Fibroblast of pulmonary artery (primary cell): Measurements from ENCODE around the gene SMAD3.

Source experiments
- DNase-seq: peaks from one replicate; pipeline ENCODE4 v3.0.0-alpha.2; 2010; ENCODE audit warnings: low read depth
- H3K4me3 ChIP-seq: replicated peaks from 2 replicates; pipeline ENCODE4 v1.5.1; 2011; ENCODE audit warnings: low read depth, mild to moderate bottlenecking, control low read depth, low read length, moderate library complexity
- CTCF ChIP-seq: IDR thresholded peaks from 2 replicates; pipeline ENCODE4 v1.5.1; 2011; ENCODE audit warnings: mild to moderate bottlenecking, control low read depth, low read length, inconsistent platforms; ENCODE audit errors: missing control alignments

Gene SMAD3

GRCh38 chr15:67093504-67093862, 28.1 kb downstream of the SMAD3 start:
- TF ChIP-seq CTCF = no peak
- H3K4me3 ChIP-seq = no peak overlapping the region
- DNase-seq = no peak

- H3K4me3 ChIP-seq = no peak overlapping the region
- DNase-seq = no peak
- TF ChIP-seq CTCF = no peak
Observed at GRCh38 chr15:67094001-67094826, 28.8 kb downstream of the SMAD3 start.

GRCh38 chr15:67095912-67096311, 30.5 kb downstream of the SMAD3 start:
- TF ChIP-seq CTCF = no peak
- DNase-seq = no peak
- H3K4me3 ChIP-seq = no peak overlapping the region

- no peak for TF ChIP-seq CTCF
- no peak for DNase-seq
Observed at GRCh38 chr15:67096546-67097294, 31.3 kb downstream of the SMAD3 start.

GRCh38 chr15:67097424-67097823, 32.0 kb downstream of the SMAD3 start:
- DNase-seq = no peak
- no peak overlapping the region for H3K4me3 ChIP-seq
- no peak for TF ChIP-seq CTCF

More at GRCh38 chr15:67096546-67097294, 31.3 kb downstream of the SMAD3 start:
- H3K4me3 ChIP-seq = no peak overlapping the region

- TF ChIP-seq CTCF = no peak
- peak; percentile 83 for DNase-seq
- H3K4me3 ChIP-seq = peak overlapping the region; percentile 11
Observed at GRCh38 chr15:67097930-67098740, 32.7 kb downstream of the SMAD3 start.
